ENCODE results near the gene LAMA5.

LAMA5 gene

DNA sequence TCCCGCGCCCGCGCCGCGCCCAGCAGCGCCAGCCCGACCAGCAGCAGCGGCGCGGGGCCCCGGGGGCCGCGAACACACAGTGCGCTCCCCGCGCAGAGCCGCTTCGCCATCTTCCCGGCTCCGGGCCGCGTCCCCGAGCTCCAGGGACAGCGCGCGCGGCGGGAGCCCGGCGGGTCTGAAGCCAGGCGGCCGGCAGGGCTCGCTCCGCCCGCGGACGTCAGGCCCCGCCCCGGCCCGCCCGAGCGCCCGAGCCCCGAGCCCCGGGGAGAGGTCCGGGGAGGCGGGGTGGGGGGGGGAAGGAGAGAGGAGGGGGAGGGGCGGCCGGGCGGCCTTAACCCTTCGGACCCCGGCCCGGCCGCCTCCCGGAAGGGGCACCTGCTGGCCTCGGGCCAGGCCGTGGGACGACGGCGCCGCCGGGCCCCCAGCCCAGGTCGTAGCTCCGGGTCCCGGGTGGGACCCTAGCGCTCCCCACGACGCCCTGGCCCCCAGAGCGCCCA lies at the start of gene LAMA5:
Gene LAMA5 (minus strand): TSS at position 177 of the 497 bp plus-strand sequence. CDS start 67 bp downstream, at position 110.
- DNase-seq (ENCODE audit: low read depth) = no peak
- H3K4me3 ChIP-seq (ENCODE audit: low read depth, low read length) = peak within 1 kb of the TSS; percentile 73

DNA sequence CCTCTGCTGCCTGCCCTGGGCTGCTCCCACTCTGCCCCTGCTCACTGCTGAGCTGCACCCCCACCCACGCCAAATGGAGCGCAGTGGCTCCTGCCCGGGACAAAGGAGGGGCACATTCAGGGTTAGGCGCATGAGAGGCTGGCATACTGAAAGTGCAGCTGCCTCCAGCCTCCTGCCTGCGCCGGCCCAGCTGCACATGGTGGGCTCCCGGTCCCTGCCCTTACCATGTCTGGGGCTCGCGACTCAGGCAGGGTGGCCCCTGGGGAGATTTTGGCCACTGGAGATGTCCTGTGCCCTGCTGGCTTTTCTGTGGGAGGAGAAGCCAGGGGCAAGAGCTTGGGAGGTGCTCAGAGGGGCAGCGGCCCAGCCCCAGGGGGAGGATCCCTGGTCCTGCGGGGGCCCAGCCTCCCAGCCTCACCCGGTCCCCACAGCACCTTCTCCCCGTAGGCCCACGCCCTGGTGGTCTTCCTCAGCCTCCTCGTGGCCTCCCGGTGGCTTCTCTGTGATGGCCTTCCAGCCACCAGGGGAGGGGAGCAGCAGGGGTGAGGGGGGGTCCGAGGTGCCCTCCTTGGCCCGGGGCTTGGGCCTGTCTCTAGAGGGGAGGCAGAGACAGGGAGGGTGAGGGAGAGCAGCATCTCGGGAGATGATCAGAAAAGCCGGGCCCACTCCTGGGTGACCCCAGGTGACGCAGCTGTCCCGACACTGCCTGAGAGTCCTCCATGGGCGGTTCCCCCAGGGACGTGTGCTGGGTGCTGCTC lies 48.4 kb upstream of the LAMA5 start:
- no peak for DNase-seq (ENCODE audit: low read depth)
- no peak for TF ChIP-seq CTCF (IDR thresholded peaks at IDR 0.05; ENCODE audit: control insufficient read depth, extremely low read depth, insufficient read depth)
- H3K4me3 ChIP-seq (ENCODE audit: low read depth, low read length) = no peak overlapping the region

More for the DNA sequence above, at the start of gene LAMA5:
- no peak for TF ChIP-seq CTCF (IDR thresholded peaks at IDR 0.05; ENCODE audit: control insufficient read depth, extremely low read depth, insufficient read depth)

GRCh38 chr20:62413896-62414481 lies 46.9 kb upstream of the LAMA5 start:
- H3K4me3 ChIP-seq (ENCODE audit: low read depth, low read length) = no peak overlapping the region
- TF ChIP-seq CTCF (IDR thresholded peaks at IDR 0.05; ENCODE audit: control insufficient read depth, extremely low read depth, insufficient read depth) = 0 out of 2 replicates have a peak, but pooled peaks have one; percentile 14
- DNase-seq (ENCODE audit: low read depth) = no peak

DNA sequence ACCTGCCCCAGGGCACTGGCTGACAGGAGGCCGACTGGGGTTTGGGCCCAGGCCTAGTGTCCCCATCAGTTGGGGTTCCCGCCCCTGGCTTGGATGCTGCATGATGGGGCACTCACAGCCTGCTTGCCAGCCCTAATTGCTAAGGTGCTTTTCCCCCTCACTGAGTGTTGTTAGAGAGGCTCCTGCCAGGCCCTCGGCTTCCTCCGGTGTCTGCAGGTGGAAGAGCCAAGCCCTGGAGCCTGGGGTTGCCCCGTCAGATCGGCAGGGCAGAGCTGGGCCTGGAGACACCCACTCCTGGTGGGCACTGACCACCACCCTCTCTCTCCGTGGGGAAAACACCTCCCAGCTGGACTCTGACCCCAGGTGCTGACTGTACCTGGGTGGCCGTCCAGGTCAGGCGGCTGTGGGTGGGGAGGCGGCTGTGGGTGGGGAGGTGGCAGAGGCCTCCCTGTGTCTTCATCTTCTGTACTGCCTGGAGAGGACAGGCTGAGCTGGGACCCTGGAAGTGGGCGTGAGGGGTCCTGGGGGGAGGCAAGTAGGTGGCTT lies 46.0 kb upstream of the LAMA5 start:
- H3K4me3 ChIP-seq (ENCODE audit: low read depth, low read length) = no peak overlapping the region
- no peak for DNase-seq (ENCODE audit: low read depth)
- no peak for TF ChIP-seq CTCF (IDR thresholded peaks at IDR 0.05; ENCODE audit: control insufficient read depth, extremely low read depth, insufficient read depth)

DNA sequence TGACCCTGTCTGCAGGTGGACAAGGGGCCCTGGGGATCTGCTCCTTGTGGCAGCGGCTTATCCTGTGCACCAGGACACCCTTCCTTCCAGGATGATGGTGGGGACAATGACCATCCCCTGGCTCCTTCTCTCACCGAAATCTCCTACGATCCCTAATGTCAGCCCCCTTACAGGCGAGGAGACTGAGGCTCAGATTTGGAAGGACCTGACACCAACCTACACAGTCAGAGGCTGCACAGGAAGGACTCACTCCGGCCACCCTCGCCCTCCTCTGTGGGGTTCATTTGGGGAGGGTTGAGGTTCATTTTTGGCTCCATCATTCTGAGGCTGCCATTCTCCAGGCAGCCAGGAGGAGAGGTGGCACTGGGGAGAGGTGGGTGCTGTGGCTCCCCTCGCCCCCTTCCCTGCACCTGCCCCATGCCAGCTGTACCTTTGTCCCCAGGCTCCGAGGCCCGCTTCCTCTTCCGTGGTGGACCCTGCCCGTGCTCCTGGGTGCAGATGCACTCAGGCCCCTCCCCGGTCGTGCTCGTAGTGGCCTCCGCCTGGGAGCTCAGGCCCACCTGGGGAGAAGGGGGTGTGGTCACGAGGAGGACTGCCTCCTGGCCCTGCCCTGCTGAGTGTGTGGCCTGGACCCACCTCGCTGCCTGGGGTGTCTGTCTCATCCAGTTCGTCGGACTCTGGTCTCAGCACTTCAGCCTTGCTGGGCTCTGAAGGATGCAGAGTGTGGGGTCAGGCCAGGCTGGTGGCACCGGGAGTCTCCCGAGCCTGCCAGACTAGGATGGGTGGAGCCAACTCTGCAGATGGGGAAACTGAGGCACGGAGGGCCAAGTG lies 45.3 kb upstream of the LAMA5 start:
- DNase-seq (ENCODE audit: low read depth) = no peak
- H3K4me3 ChIP-seq (ENCODE audit: low read depth, low read length) = no peak overlapping the region
- TF ChIP-seq CTCF (IDR thresholded peaks at IDR 0.05; ENCODE audit: control insufficient read depth, extremely low read depth, insufficient read depth) = no peak

- H3K4me3 ChIP-seq (ENCODE audit: low read depth, low read length) = no peak overlapping the region
- TF ChIP-seq CTCF (IDR thresholded peaks at IDR 0.05; ENCODE audit: control insufficient read depth, extremely low read depth, insufficient read depth) = no peak
- DNase-seq (ENCODE audit: low read depth) = no peak
Measured at GRCh38 chr20:62411479-62412193, 44.5 kb upstream of the LAMA5 start.

Measured in LNCaP clone FGC (cell line).